Astrocyte (in vitro differentiated cells and primary cell): ENCODE results near the gene YTHDF1. TPM values are rescaled to one million over a fixed set of nuclear protein-coding genes. Genes with fewer than 3 reads are reported as not detected.

Experiments
- DNase-seq: peaks from one replicate; pipeline ENCODE4 v3.0.0-alpha.2; 2010; ENCODE audit warnings: low read depth
- FAIRE-seq: peaks from 2 replicates; lab custom pipeline; 2011; peaks lifted over from hg19 to GRCh38; lab: Jason Lieb, UNC
- H2AFZ ChIP-seq: 2 replicates; pipeline ENCODE4 v1.6.0; 2012; ENCODE audit warnings: low read depth, low read length, inconsistent platforms
- H3K27ac ChIP-seq: 2 replicates; pipeline ENCODE4 v1.5.1; 2011; ENCODE audit warnings: low read depth, low read length, inconsistent platforms
- H3K27me3 ChIP-seq: 2 replicates; pipeline ENCODE4 v1.6.0; 2011; ENCODE audit warnings: low read length, inconsistent platforms; ENCODE audit not compliant: insufficient read depth
- H3K36me3 ChIP-seq: 2 replicates; pipeline ENCODE4 v1.5.1; 2011; ENCODE audit warnings: low read length, inconsistent platforms; ENCODE audit not compliant: insufficient read depth
- H3K4me1 ChIP-seq: 2 replicates; pipeline ENCODE4 v1.5.1; 2011; ENCODE audit warnings: low read length, inconsistent platforms; ENCODE audit not compliant: insufficient read depth
- H3K4me2 ChIP-seq: 2 replicates; pipeline ENCODE4 v1.6.0; 2012; ENCODE audit warnings: low read length, inconsistent platforms
- H3K4me3 ChIP-seq: 2 replicates; pipeline ENCODE4 v1.5.1; 2011; ENCODE audit warnings: low read depth, mild to moderate bottlenecking, low read length, inconsistent platforms; ENCODE audit not compliant: insufficient read depth
- H3K79me2 ChIP-seq: 2 replicates; pipeline ENCODE4 v1.6.0; 2012; ENCODE audit warnings: mild to moderate bottlenecking, low read length, inconsistent platforms; ENCODE audit not compliant: insufficient read depth
- H3K9ac ChIP-seq: 2 replicates; pipeline ENCODE4 v1.6.0; 2012; ENCODE audit warnings: mild to moderate bottlenecking, low read length, inconsistent platforms
- H3K9me3 ChIP-seq: 2 replicates; pipeline ENCODE4 v1.5.1; 2012; ENCODE audit warnings: low read depth, mild to moderate bottlenecking, low read length, inconsistent platforms; ENCODE audit not compliant: insufficient read depth
- H4K20me1 ChIP-seq: 2 replicates; pipeline ENCODE4 v1.6.0; 2012; ENCODE audit warnings: low read length, inconsistent platforms; ENCODE audit not compliant: insufficient read depth
- H3K27ac Mint-ChIP-seq: one replicate; pipeline ENCODE4 v1.8.0; 2021; ENCODE audit warnings: mild to moderate bottlenecking, mixed read lengths; ENCODE audit not compliant: unreplicated experiment
- H3K27me3 Mint-ChIP-seq: one replicate; pipeline ENCODE4 v1.8.0; 2021; ENCODE audit warnings: low read depth, mixed read lengths; ENCODE audit not compliant: unreplicated experiment
- H3K36me3 Mint-ChIP-seq: one replicate; pipeline ENCODE4 v1.8.0; 2021; ENCODE audit warnings: low read depth, mixed read lengths; ENCODE audit not compliant: unreplicated experiment
- H3K4me1 Mint-ChIP-seq: one replicate; pipeline ENCODE4 v1.8.0; 2021; ENCODE audit warnings: low read depth, mixed read lengths; ENCODE audit not compliant: unreplicated experiment
- H3K4me3 Mint-ChIP-seq: one replicate; pipeline ENCODE4 v1.8.0; 2021; ENCODE audit warnings: mild to moderate bottlenecking, moderate library complexity, mixed read lengths; ENCODE audit not compliant: unreplicated experiment
- H3K9me3 Mint-ChIP-seq: one replicate; pipeline ENCODE4 v1.8.0; 2021; ENCODE audit warnings: mild to moderate bottlenecking, mixed read lengths; ENCODE audit not compliant: unreplicated experiment
- CTCF ChIP-seq: IDR thresholded peaks from 2 replicates; pipeline ENCODE4 v1.5.1; 2011; ENCODE audit warnings: low read depth, mild to moderate bottlenecking, inconsistent platforms, low read length, moderate library complexity; ENCODE audit not compliant: insufficient read depth
- EZH2 ChIP-seq: IDR thresholded peaks from 2 replicates; pipeline ENCODE4 v1.6.1; 2012; ENCODE audit warnings: mild to moderate bottlenecking, low read length, inconsistent platforms; ENCODE audit not compliant: insufficient read depth
- total RNA-seq: library from RNA; stranded (reverse); gene quantifications from 2 replicates; pipeline ENCODE4 v1.2.1, GENCODE V29; 2021

Gene YTHDF1
- total RNA-seq, 1 donor from 2014 or later, result 107 TPM

GRCh38 chr20:63155266-63156165 lies 60.4 kb downstream of the YTHDF1 start:
- H3K27ac ChIP-seq, result no peak overlapping the region
- Mint-ChIP-seq H3K9me3 (no peaks in the 10 kb centered on the region), H3K27ac (no peak overlapping the region), H3K4me3 (no peak overlapping the region), H3K4me1 (no peaks in the 10 kb centered on the region), H3K27me3 (peaks cover 32% of the 10 kb centered on the region), H3K36me3 (no peaks in the 10 kb centered on the region)
- H3K9me3 ChIP-seq, result no peaks in the 10 kb centered on the region
- no peak overlapping the region for H2AFZ ChIP-seq
- H3K36me3 ChIP-seq, result no peaks in the 10 kb centered on the region
- H3K9ac ChIP-seq, result no peak overlapping the region
- H3K4me2 ChIP-seq, result no peak overlapping the region
- peaks cover 13% of the 10 kb centered on the region for H3K27me3 ChIP-seq
- no peak for TF ChIP-seq EZH2
- TF ChIP-seq CTCF, result no peak
- FAIRE-seq, result no peak
- H3K79me2 ChIP-seq, result no peaks in the 10 kb centered on the region
- no peak for DNase-seq
- H3K4me1 ChIP-seq, result no peaks in the 10 kb centered on the region
- H4K20me1 ChIP-seq, result no peaks in the 10 kb centered on the region
- no peak overlapping the region for H3K4me3 ChIP-seq

GRCh38 chr20:63154395-63154794 lies 61.5 kb downstream of the YTHDF1 start:
- no peak for FAIRE-seq
- TF ChIP-seq CTCF (no peak), EZH2 (no peak)

More at GRCh38 chr20:63154395-63154794, 61.5 kb downstream of the YTHDF1 start:
- Histone ChIP-seq H3K4me3 (no peak overlapping the region), H3K9ac (no peak overlapping the region), H2AFZ (no peak overlapping the region), H3K27ac (no peak overlapping the region), H3K4me1 (no peaks in the 10 kb centered on the region), H3K4me2 (no peak overlapping the region), H4K20me1 (no peaks in the 10 kb centered on the region), H3K9me3 (no peaks in the 10 kb centered on the region), H3K79me2 (no peaks in the 10 kb centered on the region), H3K27me3 (peaks cover 13% of the 10 kb centered on the region), H3K36me3 (no peaks in the 10 kb centered on the region)
- DNase-seq, result no peak
- Mint-ChIP-seq H3K27me3 (peaks cover 38% of the 10 kb centered on the region), H3K9me3 (no peaks in the 10 kb centered on the region), H3K4me1 (peaks cover 7% of the 10 kb centered on the region), H3K36me3 (no peaks in the 10 kb centered on the region), H3K27ac (no peak overlapping the region), H3K4me3 (no peak overlapping the region)
